GM21515 (cell line): ENCODE measurements around the gene GAS6.
"Not testable (repeated sequence)": the region's sequence is repeated elsewhere in the genome, so short reads cannot be mapped to it uniquely, and the experiment has no call there.

Source experiments
- ATAC-seq: cut with Tn5 transposase; IDR thresholded peaks from one replicate; pipeline ENCODE4 v1.9.1; 2021; ENCODE audit not compliant: unreplicated experiment

Gene GAS6

GRCh38 chr13:113796211-113796963 is 67.5 kb downstream of the GAS6 start:
- ATAC-seq, result no peak

DNA sequence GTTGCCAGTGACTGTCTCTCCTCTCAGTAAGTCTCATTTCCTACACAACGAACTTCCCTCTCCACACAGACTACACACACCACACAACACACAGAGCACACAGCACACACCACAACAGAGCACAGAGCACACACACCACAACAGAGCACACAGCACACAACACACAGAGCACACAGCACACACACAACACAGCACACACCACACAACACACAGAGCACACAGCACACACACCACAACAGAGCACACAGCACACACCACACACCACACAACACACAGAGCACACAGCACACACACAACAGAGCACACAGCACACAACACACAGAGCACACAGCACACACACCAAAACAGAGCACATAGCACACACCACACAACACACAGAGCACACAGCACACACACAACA is 68.5 kb downstream of the GAS6 start:
- ATAC-seq, result not testable (repeated sequence)

- ATAC-seq, result no peak
These were observed 69.1 kb downstream of the GAS6 start for GRCh38 chr13:113794764-113795173.

DNA sequence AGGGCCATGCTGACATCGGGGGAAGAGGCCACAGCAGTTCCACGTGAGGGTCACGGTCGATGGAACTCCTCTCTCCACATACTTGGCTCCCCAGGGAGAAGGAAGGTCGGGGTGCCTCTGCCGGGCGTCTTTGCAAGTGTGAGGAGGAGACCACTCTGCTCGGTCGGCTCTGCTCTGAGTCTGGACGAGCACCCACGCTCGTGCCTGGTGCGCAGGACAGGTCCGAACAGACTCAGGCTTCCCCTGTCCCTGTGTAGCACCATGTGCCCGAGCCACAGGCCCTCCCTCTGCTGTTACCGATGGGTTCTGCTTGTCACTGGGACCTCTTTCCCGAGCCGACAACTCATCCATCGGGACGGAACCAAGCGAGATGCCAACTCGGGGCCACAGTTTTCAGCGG is 69.8 kb downstream of the GAS6 start:
- no peak for ATAC-seq

DNA sequence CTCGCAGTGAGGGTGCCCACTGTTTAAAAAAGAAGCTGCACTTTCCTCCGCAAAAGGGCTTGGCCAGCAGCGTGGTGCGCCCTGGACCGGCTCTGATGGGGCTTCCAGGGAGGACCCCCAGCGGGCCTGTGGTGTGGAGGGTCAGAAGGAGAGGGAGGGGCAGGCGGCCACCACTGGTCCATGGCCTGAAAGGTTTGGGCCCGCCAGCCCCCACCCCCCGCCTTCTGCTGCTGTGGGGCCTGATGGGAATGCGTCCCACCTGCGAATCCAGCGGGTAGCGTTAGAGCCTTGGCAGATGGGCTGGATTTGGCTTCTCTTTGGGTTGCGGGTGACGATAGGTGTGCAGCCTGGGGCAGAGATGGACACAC is 70.2 kb downstream of the GAS6 start:
- ATAC-seq, result no peak

- ATAC-seq, result no peak
These were observed 70.8 kb downstream of the GAS6 start for GRCh38 chr13:113792886-113793717.

- ATAC-seq, result no peak
These were observed 71.6 kb downstream of the GAS6 start for GRCh38 chr13:113792236-113792770.

- ATAC-seq, result no peak
These were observed 72.1 kb downstream of the GAS6 start for GRCh38 chr13:113791761-113792160.

DNA sequence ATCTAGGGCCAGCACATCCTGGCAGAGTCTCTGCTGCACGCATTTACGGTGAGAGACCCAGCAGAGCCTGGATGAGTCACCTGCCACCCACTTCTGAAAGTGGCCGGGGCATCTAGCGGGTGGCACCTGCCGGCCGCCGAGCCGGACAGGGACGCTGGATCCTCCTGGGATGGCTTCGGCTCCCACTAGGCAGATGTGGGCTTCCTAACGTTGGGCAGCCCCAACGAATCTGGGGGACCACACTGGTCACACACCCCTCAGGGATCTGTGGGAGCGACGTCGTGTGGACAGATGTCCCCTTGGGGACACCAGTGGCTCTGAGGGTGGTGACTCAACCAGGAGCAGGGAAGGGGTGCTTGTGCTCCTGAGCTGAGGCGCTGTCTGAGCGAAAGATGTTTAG is 72.7 kb downstream of the GAS6 start:
- ATAC-seq, result no peak

- ATAC-seq, result not testable (repeated sequence)
These were observed 73.9 kb downstream of the GAS6 start for GRCh38 chr13:113789931-113790330.

DNA sequence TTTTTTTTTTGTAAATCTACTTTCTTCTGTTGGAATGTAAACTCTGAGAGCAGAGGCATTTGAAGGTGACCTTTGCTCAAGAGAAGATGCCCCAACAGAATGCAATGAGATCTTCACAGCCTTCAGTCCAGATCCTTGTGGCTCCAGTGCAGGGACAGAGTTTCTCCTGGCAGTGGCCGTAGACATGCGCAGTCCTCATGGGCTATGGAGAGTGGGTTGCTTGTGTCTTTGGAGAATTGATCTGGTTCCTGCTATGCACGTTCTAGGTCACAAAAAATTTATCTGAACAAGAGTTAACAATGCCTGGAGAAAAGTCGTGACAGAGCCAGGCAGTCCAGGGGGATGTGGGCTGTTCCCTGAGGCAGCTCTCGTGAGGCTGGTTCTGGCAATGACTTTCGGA is 74.7 kb downstream of the GAS6 start:
- no peak for ATAC-seq

DNA sequence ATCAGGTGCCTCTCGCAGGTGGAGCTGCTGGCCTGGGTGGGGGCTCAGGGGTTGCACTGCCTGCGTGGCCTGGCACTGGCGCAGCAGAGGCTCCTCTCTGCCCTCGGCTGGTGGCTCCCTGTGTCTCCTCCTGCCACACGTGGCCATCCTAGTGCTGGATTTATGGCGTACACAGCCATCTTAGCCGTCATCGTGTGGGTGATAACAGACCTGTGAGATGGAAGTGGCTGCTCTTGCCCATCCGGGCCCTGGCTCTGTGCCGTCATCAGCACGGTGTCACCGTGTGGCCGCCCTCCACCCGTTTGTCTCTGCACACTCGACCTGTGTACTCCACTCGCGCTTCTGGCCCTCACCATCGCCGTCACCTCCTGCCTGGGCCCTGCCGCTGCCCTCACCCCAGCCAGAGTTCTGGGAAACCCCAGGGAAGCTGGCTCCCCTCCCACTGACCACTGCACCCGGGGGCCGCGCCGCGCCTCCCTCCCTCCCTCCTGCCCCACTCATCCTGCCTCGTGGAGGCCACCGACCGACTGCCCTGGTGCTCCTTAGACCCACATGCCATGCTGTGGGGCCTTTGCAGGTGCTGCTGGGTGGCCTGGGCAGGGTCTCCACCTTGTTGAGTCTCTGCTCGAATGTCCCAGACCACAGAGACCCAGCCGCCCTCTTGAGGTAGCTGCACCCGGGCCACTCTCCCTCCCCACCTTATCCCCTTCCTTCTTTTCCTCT is 75.3 kb downstream of the GAS6 start:
- no peak for ATAC-seq

- ATAC-seq, result no peak
These were observed 76.2 kb downstream of the GAS6 start for GRCh38 chr13:113787694-113788093.

DNA sequence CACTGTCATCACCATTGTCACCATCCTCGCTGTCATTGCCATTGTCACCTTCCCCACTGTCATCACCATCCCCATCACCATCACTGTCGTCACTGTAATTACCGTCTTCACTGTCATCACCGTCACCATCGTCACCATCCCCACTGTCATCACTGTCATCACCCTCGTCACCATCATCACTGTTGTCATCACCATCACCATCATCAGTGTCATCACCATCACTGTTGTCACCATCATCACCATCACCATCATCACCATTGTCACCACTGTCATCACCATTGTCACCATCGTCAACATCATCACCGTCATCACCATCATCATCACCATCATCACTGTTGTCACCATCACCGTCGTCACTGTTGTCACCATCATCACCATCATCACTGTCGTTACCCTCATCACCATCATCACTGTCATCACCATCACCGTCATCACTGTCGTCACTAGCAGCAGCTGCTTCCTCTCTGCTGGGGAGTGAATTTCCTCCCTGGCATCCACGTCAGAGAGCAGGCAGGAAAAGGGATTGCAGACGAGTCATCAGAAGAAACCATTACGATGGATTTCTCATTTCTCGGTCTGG is 77.5 kb downstream of the GAS6 start:
- no peak for ATAC-seq

- no peak for ATAC-seq
These were observed 78.5 kb downstream of the GAS6 start for GRCh38 chr13:113785051-113786010.

GRCh38 chr13:113784645-113785024 is 79.2 kb downstream of the GAS6 start:
- no peak for ATAC-seq

DNA sequence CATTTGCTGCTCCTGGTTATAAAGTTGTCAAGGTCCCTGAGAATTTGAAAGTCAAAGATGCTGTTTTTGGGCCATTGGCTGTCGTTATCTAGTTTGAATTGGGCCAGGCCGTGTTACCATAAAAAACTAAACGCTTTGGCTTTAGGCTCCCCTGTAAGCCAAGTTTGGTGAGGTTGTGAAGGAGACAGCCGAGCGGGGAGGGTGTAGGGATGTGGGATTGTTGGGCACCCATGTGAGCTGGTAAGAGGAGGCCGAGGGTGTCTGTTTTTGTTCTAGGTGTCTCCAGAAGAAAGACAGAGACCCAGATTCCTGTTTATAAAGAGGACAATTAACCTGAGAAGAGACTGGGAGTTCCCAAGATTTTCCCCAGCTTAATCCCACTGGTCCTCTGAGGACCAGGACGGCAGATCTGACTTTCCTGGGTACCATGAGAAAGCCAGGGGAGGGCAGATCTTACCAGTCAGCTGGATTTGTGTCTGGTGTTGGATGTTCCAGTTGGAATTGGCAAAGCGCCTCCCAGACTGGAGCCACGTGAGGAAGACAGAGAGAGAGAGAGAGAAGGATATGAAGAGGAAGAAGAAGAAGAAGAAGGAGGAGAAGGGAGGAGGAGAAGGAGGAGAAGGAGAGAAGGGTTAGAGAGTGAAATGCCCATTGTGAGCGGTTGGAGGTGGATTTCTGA is 79.8 kb downstream of the GAS6 start:
- no peak for ATAC-seq

DNA sequence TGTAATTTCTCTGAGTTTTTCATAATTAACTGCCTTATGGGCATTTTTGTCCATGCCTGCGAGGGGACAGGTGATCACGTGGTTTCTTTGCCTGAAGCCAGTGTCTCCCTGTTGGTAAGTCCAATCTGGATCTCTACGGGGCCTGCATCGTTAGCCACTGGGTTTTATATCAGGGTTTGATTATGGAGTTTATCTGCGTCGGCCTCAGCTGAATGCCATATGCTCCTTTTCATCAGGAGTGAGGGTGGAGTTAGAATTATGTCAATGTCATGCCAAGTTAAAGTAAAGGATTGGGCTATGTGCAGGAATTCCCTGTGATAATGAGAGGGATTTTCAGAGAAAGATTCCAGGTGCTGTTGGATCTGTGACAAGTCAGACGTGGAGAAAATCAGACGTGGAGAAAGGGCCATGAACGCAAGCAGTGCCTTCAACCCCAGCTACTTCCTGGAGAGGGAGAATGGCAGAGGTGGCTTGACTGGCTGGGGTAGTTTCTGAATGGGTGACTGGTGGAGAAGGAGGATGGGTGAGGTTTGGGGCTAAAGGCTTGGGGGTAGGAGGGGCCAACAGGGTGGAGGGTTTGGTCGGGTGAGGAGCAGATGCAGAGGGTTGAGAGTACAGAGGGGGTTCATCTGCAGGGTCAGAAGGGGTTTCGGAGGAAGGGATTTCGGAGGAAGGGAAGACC is 80.5 kb downstream of the GAS6 start:
- ATAC-seq, result no peak

DNA sequence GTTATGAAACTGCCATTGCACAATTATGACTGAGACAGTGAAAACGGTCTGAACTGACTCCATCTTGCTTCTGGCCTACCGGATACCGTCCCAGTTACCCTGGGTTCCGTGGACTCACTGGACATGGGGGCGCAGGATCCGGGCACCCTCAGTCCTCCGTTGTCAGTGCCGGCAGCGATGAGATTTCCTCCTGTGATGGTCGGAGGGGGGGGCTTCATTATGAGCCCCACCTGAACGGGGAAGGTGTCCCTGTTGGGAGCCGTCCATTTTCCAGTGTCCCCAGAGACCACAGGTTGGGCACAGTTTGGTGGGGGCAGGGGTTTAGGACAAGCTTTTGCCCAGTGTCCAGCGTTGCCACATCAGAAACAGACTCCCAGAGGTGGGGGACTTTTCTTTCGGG is 81.4 kb downstream of the GAS6 start:
- ATAC-seq, result no peak
